Right atrium auricular region (tissue), 2 donors: ENCODE data around the gene MUC3A. TPM values are rescaled to one million over a fixed set of nuclear protein-coding genes. Genes with fewer than 3 reads are reported as not detected.

Experiments
- DNase-seq: peaks from one replicate; pipeline ENCODE4 v3.0.0-alpha.2; 2019; ENCODE audit warnings: low spot score
- H3K27ac ChIP-seq, 2 donors: fragments of 200-600 bp; sonication (generic); 1 replicate in 1 of 2; 2 replicates in 1 of 2; pipeline ENCODE4 v1.5.1; 2016 to 2019
- H3K27me3 ChIP-seq, 2 donors: fragments of 200-600 bp; sonication (generic); one replicate each; pipeline versions ENCODE4 v1.5.1 to v1.6.0; 2017 to 2019
- H3K36me3 ChIP-seq: fragments of 200-600 bp; sonication (generic); one replicate; pipeline ENCODE4 v1.5.1; 2016
- H3K4me1 ChIP-seq, 2 donors: fragments of 200-600 bp; sonication (generic); one replicate each; pipeline versions ENCODE4 v1.5.1 to v1.6.0; 2017 to 2019
- H3K4me3 ChIP-seq, 2 donors: fragments of 200-600 bp; sonication (generic); 1 replicate in 1 of 2; 2 replicates in 1 of 2; pipeline ENCODE4 v1.5.1; 2017 to 2019; ENCODE audit warnings: mild to moderate bottlenecking in 1 of 2, moderate library complexity in 1 of 2
- H3K9me3 ChIP-seq, 2 donors: fragments of 200-600 bp; sonication (generic); one replicate each; pipeline ENCODE4 v1.5.1; 2019
- total RNA-seq, 2 donors: library from RNA; depleted of rRNA; stranded (reverse); fragments of >200 nt; gene quantifications; one replicate each; pipeline ENCODE4 v1.1.0, GENCODE V29; 2016
- TF ChIP-seq, protein P1 (sequence below), 2 donors: fragments of 200-600 bp; sonication (generic); IDR thresholded peaks; one replicate each; pipeline ENCODE4 v1.5.1; 2019; ENCODE audit warnings: antibody characterized with exemption in 2 of 2

The MUC3A gene
- total RNA-seq, 2 donors from 2014 or later, result 0.24 TPM; not detected in 1

DNA sequence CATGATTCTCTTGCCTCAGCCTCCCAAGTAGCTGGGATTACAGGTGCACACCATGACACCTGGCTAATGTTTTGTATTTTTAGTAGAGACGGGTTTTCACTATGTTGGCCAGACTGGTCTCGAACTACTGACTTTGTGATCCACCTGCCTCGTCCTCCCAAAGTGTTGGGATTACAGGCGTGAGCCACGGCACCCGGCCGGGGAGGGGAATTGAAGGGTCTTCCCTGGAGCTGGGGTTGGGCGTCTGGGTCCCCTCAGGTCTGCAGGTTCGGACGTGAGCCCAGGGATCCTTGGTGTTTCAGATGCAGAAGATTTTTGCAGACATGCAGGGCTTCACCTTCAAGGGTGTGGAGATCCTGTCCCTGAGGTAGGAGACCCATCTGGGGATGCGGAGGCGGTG is 14.1 kb downstream of the MUC3A start:
- no peaks in the 10 kb centered on the region for H3K9me3 ChIP-seq
- peaks cover 0 to 18% of the 10 kb centered on the region in 2 donors for H3K4me1 ChIP-seq
- no peak overlapping the region for H3K27ac ChIP-seq
- H3K27me3 ChIP-seq, result peaks cover 16 to 26% of the 10 kb centered on the region in 2 donors
- TF ChIP-seq, protein P1, sequence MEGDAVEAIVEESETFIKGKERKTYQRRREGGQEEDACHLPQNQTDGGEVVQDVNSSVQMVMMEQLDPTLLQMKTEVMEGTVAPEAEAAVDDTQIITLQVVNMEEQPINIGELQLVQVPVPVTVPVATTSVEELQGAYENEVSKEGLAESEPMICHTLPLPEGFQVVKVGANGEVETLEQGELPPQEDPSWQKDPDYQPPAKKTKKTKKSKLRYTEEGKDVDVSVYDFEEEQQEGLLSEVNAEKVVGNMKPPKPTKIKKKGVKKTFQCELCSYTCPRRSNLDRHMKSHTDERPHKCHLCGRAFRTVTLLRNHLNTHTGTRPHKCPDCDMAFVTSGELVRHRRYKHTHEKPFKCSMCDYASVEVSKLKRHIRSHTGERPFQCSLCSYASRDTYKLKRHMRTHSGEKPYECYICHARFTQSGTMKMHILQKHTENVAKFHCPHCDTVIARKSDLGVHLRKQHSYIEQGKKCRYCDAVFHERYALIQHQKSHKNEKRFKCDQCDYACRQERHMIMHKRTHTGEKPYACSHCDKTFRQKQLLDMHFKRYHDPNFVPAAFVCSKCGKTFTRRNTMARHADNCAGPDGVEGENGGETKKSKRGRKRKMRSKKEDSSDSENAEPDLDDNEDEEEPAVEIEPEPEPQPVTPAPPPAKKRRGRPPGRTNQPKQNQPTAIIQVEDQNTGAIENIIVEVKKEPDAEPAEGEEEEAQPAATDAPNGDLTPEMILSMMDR (IDR thresholded peaks at IDR 0.05), result no peak
- no peak overlapping the region for H3K4me3 ChIP-seq
- DNase-seq, result no peak
- no peaks in the 10 kb centered on the region for H3K36me3 ChIP-seq

DNA sequence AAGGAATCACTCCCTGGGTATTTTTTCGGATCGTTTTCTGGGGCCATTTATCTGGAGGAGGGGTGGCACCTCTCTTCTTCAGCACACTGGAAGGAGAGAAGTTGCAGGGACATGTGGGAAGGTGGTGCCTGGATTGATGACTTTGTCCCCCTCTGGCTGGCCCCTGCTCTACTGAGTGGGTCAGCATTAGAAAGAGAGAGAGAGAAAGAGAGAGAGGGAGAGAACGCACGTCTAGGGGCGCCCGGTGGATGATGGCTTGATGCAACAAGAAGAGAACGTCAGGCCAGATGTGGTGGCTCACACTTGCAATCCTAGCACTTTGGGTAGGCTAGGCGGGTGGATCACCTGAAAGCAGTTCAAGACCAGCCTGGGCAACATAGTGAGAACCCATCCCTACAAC is 14.5 kb downstream of the MUC3A start:
- Histone ChIP-seq H3K27ac (no peak overlapping the region), H3K4me3 (no peak overlapping the region), H3K4me1 (peaks cover 0 to 18% of the 10 kb centered on the region in 2 donors), H3K36me3 (no peaks in the 10 kb centered on the region), H3K9me3 (no peaks in the 10 kb centered on the region), H3K27me3 (peaks cover 16 to 26% of the 10 kb centered on the region in 2 donors)
- TF ChIP-seq, protein P1 (IDR thresholded peaks at IDR 0.05), result no peak
- DNase-seq, result no peak

DNA sequence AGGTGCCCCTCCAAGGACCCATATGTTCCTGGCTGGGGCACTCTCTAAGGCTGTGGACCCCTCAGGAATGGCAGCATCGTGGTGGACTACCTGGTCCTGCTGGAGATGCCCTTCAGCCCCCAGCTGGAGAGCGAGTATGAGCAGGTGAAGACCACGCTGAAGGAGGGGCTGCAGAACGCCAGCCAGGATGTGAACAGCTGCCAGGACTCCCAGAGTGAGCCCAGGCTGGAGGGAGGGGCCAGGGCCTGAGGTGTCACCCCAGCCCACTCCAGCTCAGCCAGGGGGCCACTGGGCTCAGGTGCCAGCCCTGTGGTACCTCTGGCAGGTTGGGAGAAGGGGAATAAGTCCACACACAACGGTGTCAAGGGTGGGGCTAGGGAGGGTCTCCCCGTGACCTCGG is 15.3 kb downstream of the MUC3A start:
- H3K4me3 ChIP-seq, result no peak overlapping the region
- TF ChIP-seq, protein P1 (IDR thresholded peaks at IDR 0.05), result no peak
- DNase-seq, result no peak
- H3K36me3 ChIP-seq, result no peaks in the 10 kb centered on the region
- peaks cover 0 to 18% of the 10 kb centered on the region in 2 donors for H3K4me1 ChIP-seq
- H3K27me3 ChIP-seq, result peaks cover 16 to 26% of the 10 kb centered on the region in 2 donors
- no peak overlapping the region for H3K27ac ChIP-seq
- H3K9me3 ChIP-seq, result no peaks in the 10 kb centered on the region

DNA sequence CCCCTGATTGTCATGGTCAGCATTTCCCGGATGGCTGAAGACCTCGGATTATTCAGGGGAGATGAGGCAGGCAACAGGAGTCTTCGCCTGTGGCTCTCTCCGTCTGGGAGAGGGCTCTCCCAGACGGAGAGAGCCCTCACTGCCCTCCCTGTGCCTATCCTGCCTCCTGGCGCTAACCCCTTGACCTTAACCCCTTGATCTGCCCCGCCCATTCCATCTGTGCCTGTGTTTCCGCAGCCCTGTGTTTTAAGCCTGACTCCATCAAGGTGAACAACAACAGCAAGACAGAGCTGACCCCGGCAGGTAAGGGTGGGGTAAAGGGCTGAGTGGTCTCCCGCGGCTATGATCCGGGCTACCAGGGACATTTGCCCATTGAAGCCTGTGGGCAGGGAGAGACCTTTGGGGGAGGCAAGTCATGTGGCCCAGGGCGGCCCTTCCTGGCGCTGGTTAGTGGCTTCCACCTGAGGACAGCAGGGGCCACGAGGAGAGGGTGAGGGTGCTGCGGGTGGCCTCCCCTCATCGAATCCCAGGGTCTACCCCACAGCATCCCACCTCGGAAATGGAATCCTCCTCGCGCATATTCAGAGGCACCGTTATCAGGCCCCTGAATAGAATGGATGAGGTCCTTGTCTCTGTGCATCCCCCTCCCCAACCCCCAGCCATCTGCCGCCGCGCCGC is 15.8 kb downstream of the MUC3A start:
- H3K27me3 ChIP-seq, result peaks cover 16 to 26% of the 10 kb centered on the region in 2 donors
- no peak overlapping the region for H3K4me3 ChIP-seq

DNA sequence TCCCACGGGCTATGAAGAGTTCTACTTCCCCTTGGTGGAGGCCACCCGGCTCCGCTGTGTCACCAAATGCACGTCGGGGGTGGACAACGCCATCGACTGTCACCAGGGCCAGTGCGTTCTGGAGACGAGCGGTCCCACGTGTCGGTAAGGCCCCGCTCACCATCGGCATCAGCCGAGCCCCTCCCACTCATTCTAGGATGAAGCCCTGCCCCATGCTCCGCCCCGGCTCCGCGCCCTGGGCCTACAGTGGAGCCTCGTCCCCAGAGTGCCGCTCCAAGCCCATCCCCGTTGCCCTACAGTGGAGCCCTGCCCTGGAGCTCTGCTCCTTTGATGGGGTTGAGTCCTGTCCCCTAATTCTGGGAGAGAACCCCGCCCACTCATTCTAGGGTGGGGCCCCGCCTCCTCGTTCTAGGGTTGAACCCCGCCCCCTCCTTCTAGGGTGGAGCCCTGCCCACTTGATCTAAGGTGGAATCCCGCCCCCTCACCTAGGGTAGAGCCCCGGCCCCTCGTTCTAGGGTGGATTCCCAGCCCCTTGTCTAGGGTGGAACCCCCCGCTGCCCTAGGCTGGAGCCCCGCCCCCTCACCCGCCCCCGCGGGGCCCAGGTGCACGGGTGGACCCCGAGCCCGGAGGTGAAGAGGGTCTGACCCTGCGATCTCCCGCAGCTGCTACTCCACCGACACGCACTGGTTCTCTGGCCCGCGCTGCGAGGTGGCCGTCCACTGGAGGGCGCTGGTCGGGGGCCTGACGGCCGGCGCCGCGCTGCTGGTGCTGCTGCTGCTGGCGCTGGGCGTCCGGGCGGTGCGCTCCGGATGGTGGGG is 16.6 kb downstream of the MUC3A start:
- Histone ChIP-seq H3K36me3 (no peaks in the 10 kb centered on the region), H3K27ac (no peak overlapping the region), H3K9me3 (no peaks in the 10 kb centered on the region), H3K4me1 (peaks cover 0 to 18% of the 10 kb centered on the region in 2 donors), H3K4me3 (peak overlapping the region in 1 of 2 donors; percentile 31), H3K27me3 (peaks cover 16 to 26% of the 10 kb centered on the region in 2 donors)
- peak; percentile 63 for DNase-seq
- TF ChIP-seq, protein P1 (IDR thresholded peaks at IDR 0.05), result peak; percentile 64 to 74

More for the DNA sequence above, 15.8 kb downstream of the MUC3A start:
- no peaks in the 10 kb centered on the region for H3K36me3 ChIP-seq
- H3K4me1 ChIP-seq, result peaks cover 0 to 18% of the 10 kb centered on the region in 2 donors
- TF ChIP-seq, protein P1 (IDR thresholded peaks at IDR 0.05), result no peak
- H3K9me3 ChIP-seq, result no peaks in the 10 kb centered on the region
- no peak for DNase-seq
- no peak overlapping the region for H3K27ac ChIP-seq
